Effector memory CD4-positive, alpha-beta T cell (primary cell): ENCODE measurements around the gene KRTAP4-1.
"Not testable (repeated sequence)": the region's sequence is repeated elsewhere in the genome, so short reads cannot be mapped to it uniquely, and the experiment has no call there.

Experiments used
- DNase-seq, 3 donors: peaks; one replicate each; pipeline ENCODE4 v3.0.0-alpha.2; 2020
- H3K27ac ChIP-seq: 2 replicates; pipeline ENCODE4 v1.7.0; 2013; ENCODE audit warnings: mild to moderate bottlenecking, low read length, moderate library complexity; ENCODE audit not compliant: insufficient read depth, poor library complexity, severe bottlenecking
- H3K27me3 ChIP-seq: replicated peaks from 2 replicates; pipeline ENCODE4 v1.7.0; 2013; ENCODE audit warnings: mild to moderate bottlenecking, low read length; ENCODE audit not compliant: insufficient read depth, control insufficient read depth, poor library complexity, severe bottlenecking
- H3K36me3 ChIP-seq: 2 replicates; pipeline ENCODE4 v1.7.0; 2013; ENCODE audit warnings: mild to moderate bottlenecking, low read length, moderate library complexity; ENCODE audit not compliant: control insufficient read depth, insufficient read depth
- H3K4me1 ChIP-seq: 2 replicates; pipeline ENCODE4 v1.7.0; 2013; ENCODE audit warnings: low read length, mild to moderate bottlenecking; ENCODE audit not compliant: control insufficient read depth, insufficient read depth, poor library complexity, severe bottlenecking
- H3K4me3 ChIP-seq: 2 replicates; pipeline ENCODE4 v1.7.0; 2013; ENCODE audit warnings: low read length, low read depth, mild to moderate bottlenecking; ENCODE audit not compliant: insufficient read depth, poor library complexity, severe bottlenecking
- H3K9me3 ChIP-seq: 2 replicates; pipeline ENCODE4 v1.7.0; 2013; ENCODE audit warnings: mild to moderate bottlenecking, low read length, moderate library complexity; ENCODE audit not compliant: control insufficient read depth

Gene KRTAP4-1

DNA sequence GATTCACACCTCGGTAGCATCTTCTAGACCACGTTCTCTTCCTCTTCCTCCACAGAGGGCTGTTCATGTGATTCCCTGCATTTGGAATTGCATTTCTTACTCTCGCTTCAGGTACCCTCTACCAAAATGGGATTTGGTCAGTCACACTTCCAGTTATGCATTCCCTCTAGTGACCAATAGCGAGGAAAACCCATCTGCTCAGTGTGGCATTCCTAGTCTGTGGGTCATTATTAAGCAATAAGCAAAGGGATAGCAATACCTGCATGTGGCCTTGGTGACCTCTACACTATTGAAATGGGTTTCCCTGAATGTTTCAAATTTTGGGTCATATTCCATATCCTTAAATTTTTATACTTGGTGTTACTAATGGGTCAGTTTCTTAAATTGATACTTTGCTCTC lies 34.7 kb downstream of the KRTAP4-1 start:
- Histone ChIP-seq H3K4me3 (no peak overlapping the region), H3K27ac (no peak overlapping the region), H3K36me3 (no peaks in the 10 kb centered on the region), H3K27me3 (no peaks in the 10 kb centered on the region), H3K4me1 (no peaks in the 10 kb centered on the region), H3K9me3 (no peaks in the 10 kb centered on the region)
- no peak for DNase-seq

GRCh38 chr17:41149652-41149985 lies 35.1 kb downstream of the KRTAP4-1 start, which contains the start of gene KRTAP4-5:
Gene KRTAP4-5 (minus strand): TSS chr17:41149825. CDS start chr17:41149767, 58 bp downstream.
- no peak within 1 kb of the TSS for H3K27ac ChIP-seq
- H3K36me3 ChIP-seq: no peaks in the 10 kb centered on the region
- no peaks in the 10 kb centered on the region for H3K27me3 ChIP-seq
- no peaks in the 10 kb centered on the region for H3K4me1 ChIP-seq
- DNase-seq: no peak
- H3K4me3 ChIP-seq: no peak within 1 kb of the TSS
- no peaks in the 10 kb centered on the region for H3K9me3 ChIP-seq

- H3K4me3 ChIP-seq, H3K9me3 ChIP-seq, H3K36me3 ChIP-seq, H3K27me3 ChIP-seq, H3K4me1 ChIP-seq, DNase-seq, H3K27ac ChIP-seq: not testable (repeated sequence)
These were observed 35.6 kb downstream of the KRTAP4-1 start for GRCh38 chr17:41148971-41149651.

DNA sequence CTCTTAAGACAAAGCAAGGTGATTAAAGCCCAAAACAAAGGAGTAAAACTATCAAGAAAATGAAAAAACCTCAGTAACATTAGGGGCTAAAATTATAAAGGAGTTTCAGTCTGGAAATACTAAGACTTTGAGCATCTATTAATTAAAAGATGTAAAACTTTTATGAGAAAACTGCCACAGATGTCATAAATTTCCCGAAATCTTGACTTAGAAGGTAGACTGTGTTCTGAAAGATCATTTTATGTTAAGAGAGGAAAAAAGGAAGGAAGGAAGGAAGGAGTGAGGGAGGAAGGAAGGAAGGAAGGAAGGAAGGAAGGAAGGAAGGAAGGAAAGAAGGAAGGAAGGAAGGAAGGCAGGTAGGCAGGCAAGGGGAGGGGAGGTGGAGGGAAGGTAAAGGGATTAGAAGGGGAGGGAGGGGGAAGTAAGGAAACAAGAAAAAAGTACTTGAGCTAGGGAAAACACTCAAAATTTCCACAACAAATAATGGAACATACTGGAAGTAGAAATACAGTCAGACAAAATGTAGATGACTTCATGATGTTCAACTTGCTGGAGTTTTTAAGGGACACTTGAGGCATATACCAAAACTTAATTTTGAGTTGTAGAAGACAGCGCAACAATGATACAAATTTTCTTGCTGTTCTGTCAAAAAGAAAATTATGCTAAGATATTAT lies 37.0 kb downstream of the KRTAP4-1 start:
- Histone ChIP-seq H3K27ac (no peak overlapping the region), H3K36me3 (no peaks in the 10 kb centered on the region), H3K4me3 (no peak overlapping the region), H3K4me1 (no peaks in the 10 kb centered on the region), H3K27me3 (no peaks in the 10 kb centered on the region), H3K9me3 (no peaks in the 10 kb centered on the region)
- DNase-seq: no peak

DNA sequence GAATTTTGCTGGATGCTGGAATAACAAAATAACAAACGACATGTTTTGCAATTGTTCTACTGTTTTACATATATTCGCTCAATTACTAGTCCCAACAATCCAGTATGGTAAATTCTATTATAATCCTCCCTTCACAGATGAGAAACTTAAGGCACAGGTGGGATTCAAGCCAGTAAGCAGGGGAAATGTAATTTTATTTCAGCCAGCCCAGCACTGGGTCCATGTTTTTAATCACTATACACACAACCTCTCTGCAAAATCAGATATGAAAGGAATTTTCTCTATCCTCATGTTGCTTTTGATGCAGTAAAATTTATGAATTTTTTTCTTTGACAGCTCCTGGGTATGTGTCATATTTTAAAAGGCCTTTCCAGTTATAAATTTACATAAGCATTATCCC lies 39.5 kb downstream of the KRTAP4-1 start:
- Histone ChIP-seq H3K4me1 (no peaks in the 10 kb centered on the region), H3K27ac (no peak overlapping the region), H3K36me3 (no peaks in the 10 kb centered on the region)

GRCh38 chr17:41144846-41145245 lies 39.9 kb downstream of the KRTAP4-1 start:
- DNase-seq: no peak
- H3K36me3 ChIP-seq: no peaks in the 10 kb centered on the region
- H3K9me3 ChIP-seq: no peaks in the 10 kb centered on the region
- H3K4me3 ChIP-seq: no peak overlapping the region
- no peaks in the 10 kb centered on the region for H3K27me3 ChIP-seq
- H3K27ac ChIP-seq: no peak overlapping the region
- no peaks in the 10 kb centered on the region for H3K4me1 ChIP-seq

More for the DNA sequence above, 39.5 kb downstream of the KRTAP4-1 start:
- no peaks in the 10 kb centered on the region for H3K27me3 ChIP-seq
- DNase-seq: no peak
- no peaks in the 10 kb centered on the region for H3K9me3 ChIP-seq
- H3K4me3 ChIP-seq: no peak overlapping the region

DNA sequence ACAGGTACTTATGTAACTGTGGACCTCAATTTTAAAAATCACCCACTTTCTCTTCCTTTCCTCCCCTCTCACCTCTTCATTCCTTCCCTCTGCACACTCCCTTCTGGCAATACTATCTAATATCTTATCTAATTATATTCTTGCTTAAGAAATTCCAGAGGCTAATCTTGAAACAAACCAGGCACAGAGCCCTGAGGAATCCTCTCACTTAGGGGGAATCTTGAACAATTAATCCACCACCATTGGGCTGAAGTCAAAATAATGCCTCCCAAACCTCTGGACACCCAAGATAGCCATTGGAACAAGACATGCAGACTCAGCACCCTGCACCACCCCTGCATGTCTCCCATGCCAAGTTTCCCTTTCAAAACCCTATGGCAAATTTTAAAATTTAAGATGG lies 43.4 kb downstream of the KRTAP4-1 start:
- Histone ChIP-seq H3K27me3 (no peaks in the 10 kb centered on the region), H3K9me3 (no peaks in the 10 kb centered on the region), H3K4me1 (no peaks in the 10 kb centered on the region), H3K27ac (no peak overlapping the region), H3K4me3 (no peak overlapping the region), H3K36me3 (no peaks in the 10 kb centered on the region)
- no peak for DNase-seq

- no peaks in the 10 kb centered on the region for H3K9me3 ChIP-seq
- no peak for DNase-seq
- no peaks in the 10 kb centered on the region for H3K4me1 ChIP-seq
- no peak within 1 kb of the TSS for H3K4me3 ChIP-seq
- H3K27me3 ChIP-seq: no peaks in the 10 kb centered on the region
- no peaks in the 10 kb centered on the region for H3K36me3 ChIP-seq
- H3K27ac ChIP-seq: no peak within 1 kb of the TSS
These were observed 44.2 kb downstream of the KRTAP4-1 start, which contains the start of gene KRTAP4-6 for GRCh38 chr17:41140360-41141131. Gene KRTAP4-6 (minus strand): TSS chr17:41140544. CDS start chr17:41140487, 57 bp downstream.

GRCh38 chr17:41139865-41140264 lies 44.8 kb downstream of the KRTAP4-1 start:
- H3K27ac ChIP-seq, DNase-seq, H3K36me3 ChIP-seq, H3K27me3 ChIP-seq, H3K4me1 ChIP-seq, H3K4me3 ChIP-seq, H3K9me3 ChIP-seq: not testable (repeated sequence)
